LHCN-M2 (cell line): ENCODE measurements around the gene NRXN2. TPM values are rescaled to one million over a fixed set of nuclear protein-coding genes. Genes with fewer than 3 reads are reported as not detected.

Experiments
- DNase-seq: peaks from one replicate; pipeline ENCODE4 v3.0.0-alpha.2; 2012; ENCODE audit warnings: low read depth
- total RNA-seq: library from RNA; depleted of rRNA; stranded (reverse); fragments of >200 nt; gene quantifications from 2 replicates; pipeline ENCODE4 v1.2.3, GENCODE V29; 2014

The NRXN2 gene
- total RNA-seq, 1 experiment from 2014 or later = 34.0 TPM

DNA sequence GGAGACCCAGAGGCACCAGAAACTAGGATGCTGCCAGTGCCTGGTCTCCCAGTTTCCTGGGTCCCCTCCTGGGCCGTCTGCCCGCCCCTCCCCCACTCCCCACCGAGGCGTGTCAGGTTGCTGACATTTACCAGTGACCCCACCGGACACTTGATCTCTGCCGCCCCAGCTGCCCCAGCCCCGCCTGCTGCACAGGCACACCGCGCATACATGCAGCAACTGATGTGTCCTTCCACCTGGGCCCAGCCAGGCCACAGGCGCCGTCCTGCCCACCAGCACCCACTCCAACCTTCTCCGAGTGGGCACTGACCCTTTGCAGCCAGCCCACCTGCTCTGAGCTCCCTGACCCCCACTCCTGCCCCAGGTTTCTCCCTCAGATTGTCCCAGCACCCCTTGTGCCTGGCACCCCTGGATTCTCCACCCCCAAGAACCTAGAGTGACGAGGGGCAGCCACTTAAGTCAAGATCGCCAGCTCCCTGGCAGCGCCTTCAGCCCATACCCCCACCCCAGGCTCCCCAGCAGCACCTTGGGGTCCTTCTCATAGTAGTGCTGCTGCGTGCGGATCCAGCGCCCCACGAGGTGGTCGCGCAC, 36.2 kb upstream of the NRXN2 start:
- no peak for DNase-seq

DNA sequence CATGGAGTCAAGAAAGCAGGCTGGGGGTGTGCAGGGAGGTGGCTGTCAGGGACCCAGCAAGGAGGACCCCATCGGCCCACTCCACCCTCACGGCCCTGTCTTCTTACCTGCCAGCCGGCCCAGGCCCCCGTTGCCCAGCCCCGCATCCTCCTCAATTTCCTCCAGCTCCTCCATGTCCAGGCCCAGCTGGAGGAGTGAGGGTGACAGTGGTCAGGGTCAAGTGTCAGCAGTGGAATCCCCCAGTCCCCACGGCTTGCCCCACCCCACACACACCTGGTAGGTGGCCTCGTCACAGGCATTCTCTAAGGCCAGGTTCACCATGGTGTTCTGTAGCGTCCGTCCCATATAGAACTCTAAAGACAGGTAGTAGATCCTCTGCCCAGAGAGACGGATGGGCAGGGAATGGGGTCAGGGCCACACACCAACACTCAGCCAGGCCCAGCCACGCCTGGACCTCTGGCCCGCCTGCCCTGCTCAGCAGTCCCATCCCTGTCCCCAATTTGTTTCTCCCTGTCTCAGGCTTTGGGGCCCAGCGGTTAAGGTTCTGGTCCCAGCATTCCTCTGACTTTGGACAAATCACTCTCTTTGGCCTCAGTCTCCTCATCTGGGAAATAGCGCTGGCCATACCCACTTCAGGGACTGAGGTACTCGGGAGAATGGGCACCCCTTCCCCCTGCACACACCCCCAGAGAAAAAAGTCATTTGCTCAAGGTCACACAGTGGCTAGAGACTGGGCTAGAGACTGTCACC, 35.5 kb upstream of the NRXN2 start:
- no peak for DNase-seq

DNA sequence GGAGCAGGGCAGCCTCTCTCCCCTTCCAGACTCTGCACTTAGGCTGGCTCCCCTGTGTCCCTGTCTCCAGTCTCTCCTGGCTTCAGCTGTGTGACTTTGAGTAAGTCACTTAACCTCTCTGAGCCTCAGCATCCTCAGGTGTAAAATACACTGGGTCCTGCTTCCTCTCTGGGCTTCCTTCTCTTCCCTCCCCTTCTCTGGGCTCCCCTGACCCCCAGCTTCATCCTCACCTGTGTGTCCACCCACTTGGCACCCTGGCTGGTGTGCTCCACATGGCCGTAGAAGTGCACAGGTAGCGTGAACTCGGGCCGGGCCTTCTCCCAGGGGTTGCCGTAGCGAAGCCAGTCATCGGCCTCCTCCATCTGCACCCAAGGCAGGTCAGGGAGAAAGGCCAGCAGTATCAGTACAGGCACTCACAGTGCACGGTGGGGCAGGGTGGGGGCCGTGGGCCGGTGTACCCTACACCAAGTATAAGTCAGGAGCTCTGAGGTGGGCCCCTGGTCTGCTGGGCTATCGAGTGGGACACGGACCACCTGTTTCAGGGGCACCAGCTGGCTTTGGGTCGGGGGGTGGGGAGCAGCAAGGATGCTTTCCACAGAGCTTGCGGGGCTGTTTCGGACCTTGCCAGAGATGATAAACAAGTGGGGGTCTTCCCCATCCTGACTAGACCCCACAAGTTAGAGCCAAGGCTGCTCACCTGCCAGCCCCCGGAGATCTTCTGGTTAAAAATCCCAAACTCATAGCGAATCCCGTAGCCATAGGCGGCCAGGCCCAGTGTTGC, 34.7 kb upstream of the NRXN2 start:
- no peak for DNase-seq

DNA sequence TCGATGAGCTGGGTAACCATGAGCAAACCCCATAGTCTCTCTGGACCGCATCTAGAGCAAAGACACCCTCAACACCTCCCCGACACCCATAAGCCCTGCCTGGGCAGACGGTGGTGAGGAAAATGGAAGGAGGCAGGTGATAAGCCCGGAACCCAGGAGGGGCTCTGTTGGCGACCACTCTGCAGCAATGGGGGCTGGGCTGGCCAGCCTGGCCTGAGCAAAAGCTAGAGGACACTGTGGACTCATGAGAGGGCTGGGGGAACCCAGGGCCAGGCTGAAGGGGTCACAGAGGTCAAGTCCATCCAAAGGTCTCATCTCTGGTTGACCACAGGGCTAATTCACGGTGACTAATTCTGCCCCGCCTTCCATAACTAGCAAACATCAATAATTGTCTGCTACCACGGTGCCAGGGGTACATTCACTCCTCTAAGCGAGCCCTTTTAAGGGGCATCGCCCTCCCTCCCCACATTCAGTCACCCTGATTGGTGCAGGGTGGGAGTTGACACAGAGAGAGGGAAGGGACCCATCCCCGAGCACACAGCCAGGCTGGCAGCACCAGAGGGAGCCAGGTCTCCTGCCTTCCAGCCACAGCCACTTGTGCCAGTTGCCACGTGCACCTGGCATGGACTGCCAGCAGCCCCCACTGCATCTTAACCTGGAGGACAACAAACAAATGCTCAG, 32.8 kb upstream of the NRXN2 start:
- no peak for DNase-seq

- DNase-seq = no peak
Observed at GRCh38 chr11:64754919-64755662, 32.1 kb upstream of the NRXN2 start.

GRCh38 chr11:64754124-64754918, 31.3 kb upstream of the NRXN2 start:
- no peak for DNase-seq

DNA sequence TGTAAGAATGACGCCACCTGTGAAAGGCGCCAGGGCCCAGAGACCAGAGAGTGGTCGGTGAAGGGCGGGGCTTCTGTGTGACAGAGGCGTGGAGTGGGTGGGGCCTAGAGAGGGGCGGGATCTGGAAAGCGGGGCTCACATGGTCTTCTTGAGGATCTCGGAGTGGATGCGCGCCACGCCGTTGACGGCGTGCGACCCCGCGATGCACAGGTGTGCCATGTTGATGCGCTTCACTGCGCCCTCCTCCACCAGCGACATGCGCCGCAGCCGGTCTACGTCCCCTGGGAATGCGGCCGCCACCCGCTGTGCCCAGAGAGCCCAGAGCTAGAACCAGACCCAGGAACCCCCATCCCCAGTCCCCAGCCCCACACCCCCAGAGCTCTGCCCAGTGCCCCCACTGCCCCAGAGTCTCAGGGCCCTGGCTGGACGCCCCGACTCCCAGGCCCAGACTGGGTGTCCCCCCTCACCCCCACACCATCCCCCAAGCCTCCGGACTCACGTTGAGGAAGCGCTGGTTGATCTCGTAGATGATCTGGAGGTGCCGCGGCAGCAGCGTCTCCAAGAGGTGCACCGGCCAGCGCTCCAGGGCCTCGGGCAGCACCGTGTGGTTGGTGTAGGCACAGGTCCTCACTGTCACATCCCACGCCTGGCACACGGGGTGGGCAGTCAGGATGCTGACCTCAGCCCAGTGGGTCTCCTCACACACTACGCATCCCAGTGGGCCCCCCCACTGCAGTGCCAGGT, 30.6 kb upstream of the NRXN2 start:
- DNase-seq = no peak

GRCh38 chr11:64753019-64753379, 30.0 kb upstream of the NRXN2 start:
- DNase-seq = no peak

DNA sequence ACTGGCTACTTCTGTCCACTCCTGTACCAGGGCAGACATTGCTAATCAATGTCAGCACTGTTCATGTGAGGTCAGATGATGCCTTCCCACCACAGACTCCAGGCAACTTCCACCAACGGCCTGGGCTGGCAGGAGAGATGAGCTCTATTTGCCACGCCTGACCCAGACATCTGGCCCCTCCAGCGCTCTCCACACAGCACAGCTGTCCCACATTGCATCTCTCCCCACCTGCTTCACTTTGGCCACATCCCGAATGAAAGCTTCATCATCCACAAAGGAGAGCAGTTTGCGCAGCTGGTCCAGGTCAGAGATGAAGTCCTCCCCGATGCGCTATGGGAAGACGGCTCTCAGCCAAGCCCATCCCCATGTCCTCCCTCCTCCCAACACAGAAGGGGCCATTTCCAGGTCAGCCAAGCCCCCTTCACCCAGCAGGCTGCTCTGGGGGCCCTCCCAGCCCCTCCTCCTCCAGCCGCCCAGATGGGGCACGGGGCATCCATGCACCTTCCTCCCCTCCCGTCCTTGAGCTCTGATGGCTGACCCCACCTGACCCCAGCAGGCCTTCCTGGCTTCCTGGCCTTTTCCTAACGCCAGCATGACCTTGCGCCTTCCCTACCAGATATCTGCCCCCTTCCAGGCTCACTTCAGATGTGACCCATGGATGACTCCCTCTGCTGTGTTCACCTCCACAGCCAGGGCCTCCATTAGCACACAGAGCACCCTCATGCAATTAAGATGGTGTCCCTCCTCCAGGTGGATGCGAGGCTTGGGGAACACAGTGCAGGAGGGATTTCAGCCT, 29.4 kb upstream of the NRXN2 start:
- DNase-seq = peak; percentile 21

DNA sequence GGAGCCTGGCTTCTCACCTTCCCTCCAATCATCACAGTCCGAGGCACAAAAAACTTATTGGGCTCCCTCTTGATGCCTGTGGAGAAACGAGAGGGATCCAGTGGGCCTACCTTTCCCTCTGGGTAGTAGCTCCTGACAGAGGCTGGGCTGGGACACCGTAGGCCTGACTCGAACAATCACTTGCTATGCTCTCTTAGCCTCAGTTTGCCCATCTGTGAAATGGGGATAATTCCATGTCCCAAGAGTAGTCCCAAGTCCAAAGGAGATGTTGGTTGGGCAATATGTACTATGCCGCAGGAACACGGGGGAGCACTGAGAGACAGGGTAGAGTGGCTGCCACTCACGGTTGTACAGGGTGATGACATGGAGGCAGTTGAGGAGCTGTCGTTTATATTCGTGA, 28.6 kb upstream of the NRXN2 start:
- no peak for DNase-seq

GRCh38 chr11:64751136-64751535, 28.1 kb upstream of the NRXN2 start:
- no peak for DNase-seq

GRCh38 chr11:64750361-64751054, 27.5 kb upstream of the NRXN2 start:
- DNase-seq = no peak

DNA sequence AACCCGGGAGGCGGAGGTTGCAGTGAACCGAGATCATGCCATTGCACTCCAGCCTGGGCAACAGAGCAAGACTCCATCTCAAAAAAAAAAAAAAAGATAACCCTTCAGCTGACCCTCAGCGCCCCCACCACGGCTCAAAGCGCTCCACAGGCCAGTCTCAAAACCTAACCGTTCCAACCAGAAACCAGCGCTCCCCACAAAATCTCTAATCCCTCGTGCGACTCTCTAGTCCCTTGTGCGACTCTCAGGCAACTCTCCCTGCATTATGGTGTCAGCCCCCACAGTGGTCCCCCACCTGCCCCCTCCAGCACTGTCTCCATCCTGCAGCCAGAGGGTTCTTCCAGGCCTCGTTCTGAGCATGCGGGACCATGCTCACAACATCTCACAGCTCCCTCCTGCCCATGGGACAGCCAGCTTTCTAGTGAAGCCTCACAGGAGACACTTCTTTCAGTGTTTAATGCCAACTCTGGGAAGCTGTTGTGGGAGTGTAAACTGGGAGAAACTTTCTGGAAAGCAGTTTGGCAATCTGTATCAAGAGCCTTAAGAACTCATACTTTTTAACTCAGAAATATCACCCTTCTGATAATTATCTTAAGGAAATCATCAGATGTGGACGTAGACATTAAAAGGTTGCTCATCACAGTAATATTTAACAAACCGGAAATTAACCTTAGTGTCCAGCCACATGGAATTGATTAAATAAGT, 25.1 kb upstream of the NRXN2 start:
- no peak for DNase-seq

GRCh38 chr11:64746486-64746885, 23.5 kb upstream of the NRXN2 start:
- no peak for DNase-seq

DNA sequence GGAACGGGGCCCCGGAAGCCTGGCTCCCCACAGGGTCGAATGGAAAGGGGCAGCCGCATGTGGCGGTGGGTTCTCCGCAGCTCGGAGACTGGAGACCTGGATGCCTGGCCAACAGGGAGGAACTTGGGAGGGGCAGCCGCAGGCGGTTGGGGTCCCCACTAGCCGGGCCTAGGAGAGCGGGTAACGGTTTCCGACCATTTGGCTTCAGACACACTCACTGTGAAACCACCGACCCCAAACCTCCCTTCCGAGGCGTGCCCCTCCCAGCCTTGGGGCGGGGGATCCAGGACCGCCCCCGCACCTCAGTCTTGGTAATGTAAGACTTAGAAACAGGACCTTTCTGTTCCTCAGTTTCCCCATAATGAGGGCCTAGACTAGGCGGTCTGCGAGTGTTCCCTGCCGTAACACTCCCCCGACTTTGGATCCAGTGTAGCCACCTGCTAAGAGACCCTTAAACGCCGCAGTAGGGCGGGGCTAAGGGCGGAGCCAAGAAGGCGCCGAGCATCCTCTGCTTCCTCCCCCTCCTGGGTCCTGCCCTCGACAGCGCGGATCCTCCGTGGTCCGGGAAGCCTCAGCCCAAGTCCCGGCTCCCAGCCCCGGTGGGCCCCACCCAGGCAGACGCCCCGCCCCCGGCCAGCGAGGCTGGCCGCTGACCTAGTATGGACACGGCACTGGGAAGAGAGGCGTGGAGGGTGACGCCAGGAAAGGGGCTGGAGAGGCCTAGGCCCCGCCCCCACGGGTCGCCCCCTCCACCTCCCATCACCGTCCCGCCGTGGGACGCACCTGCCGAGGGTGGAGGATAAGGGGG, 22.7 kb upstream of the NRXN2 start:
- DNase-seq = no peak

- DNase-seq = no peak
Observed at GRCh38 chr11:64745189-64745520, 22.2 kb upstream of the NRXN2 start.

DNA sequence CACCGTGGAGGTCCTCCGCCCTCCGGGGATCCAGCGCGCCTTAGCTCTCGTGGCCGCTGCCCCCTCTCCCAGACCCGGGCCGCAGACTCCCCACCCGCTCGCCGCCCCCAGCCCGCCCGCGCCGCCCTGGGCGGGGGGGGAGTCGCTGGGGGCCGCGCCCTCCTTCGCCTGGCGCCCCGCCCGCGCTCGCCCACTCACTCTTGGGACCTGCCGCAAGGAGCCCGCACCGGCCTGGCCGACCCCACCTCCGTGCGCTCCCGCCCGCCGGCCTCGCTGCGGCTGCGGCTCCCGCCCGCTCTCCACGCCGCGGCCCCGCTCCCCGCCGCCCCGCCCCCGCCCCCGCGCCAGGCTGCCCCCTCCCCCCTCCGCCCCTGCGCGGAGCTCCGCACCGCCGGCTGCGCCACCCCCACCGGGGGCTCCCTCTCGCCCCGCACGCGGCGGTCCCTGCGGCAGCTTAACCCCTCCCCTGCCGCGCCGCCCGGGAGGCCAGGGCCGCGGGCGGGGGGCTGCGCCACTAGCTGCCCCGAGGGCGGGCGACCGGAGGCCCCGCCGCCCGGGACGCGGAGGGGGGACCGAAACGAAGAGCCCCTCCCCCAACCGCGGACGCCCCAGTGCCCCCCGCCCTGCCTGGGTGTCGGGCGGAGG, 21.7 kb upstream of the NRXN2 start:
- DNase-seq = no peak
